ENCODE data around the gene LDB2. TPM values are rescaled to one million over a fixed set of nuclear protein-coding genes. Genes with fewer than 3 reads are reported as not detected.
A peak's percentile ranks its signal among the peaks of the same experiment; 100 is the strongest.

The LDB2 gene
- total and polyA plus RNA-seq, 4 donors, result 41.7 to 88.2 (median 61.9) TPM

DNA sequence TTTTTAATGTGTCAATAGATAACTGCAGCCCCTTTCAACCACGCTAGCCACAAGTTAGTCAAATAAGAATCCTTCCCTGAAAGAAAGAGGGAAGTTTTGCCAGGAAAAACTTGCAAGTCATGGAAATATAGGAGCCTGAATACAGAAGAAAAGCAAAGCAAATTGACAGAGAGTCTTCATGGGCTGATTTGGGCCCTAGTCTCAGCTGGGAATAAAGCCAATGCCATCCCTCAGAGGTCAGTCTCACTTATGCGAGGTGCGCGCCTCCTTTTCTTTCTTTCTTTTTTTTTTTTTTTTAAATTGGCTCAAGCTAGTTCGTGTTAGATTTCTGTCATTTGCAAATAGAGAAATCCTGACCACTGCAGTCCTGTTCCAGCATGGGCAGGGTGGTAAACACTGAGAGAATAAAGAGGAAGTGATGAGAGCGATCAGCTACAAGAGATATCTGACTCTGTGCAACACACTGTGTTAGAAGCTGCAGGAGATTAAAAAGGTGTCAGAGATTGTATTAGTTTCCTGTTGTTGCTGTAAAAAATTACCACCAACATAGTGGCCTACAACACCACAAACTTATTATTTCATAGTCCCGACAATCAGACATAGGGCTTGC is 299.7 kb downstream of the LDB2 start:
- peak overlapping the region; percentile 53 for H3K27ac ChIP-seq (ENCODE audit: low read depth, low read length)
- no peaks in the 10 kb centered on the region for H3K9me3 ChIP-seq (ENCODE audit: control insufficient read depth, insufficient read depth, low read length)
- no peaks in the 10 kb centered on the region for H3K36me3 ChIP-seq (ENCODE audit: control insufficient read depth, insufficient read depth, low read length)
- peaks cover 3% of the 10 kb centered on the region for H3K4me1 ChIP-seq (ENCODE audit: control insufficient read depth, insufficient read depth, low read length)
- 49% methylated on average over 2 of the region's 7 CpGs for WGBS (ENCODE audit: insufficient coverage)
- DNase-seq (ENCODE audit: low read depth in 4 of 6, low spot score in 6 of 6), result no peak
- no peaks in the 10 kb centered on the region for H3K27me3 ChIP-seq (ENCODE audit: control insufficient read depth, insufficient read depth, low read length)
- no peak overlapping the region for H3K4me3 ChIP-seq (ENCODE audit: low read depth, low read length)

DNA sequence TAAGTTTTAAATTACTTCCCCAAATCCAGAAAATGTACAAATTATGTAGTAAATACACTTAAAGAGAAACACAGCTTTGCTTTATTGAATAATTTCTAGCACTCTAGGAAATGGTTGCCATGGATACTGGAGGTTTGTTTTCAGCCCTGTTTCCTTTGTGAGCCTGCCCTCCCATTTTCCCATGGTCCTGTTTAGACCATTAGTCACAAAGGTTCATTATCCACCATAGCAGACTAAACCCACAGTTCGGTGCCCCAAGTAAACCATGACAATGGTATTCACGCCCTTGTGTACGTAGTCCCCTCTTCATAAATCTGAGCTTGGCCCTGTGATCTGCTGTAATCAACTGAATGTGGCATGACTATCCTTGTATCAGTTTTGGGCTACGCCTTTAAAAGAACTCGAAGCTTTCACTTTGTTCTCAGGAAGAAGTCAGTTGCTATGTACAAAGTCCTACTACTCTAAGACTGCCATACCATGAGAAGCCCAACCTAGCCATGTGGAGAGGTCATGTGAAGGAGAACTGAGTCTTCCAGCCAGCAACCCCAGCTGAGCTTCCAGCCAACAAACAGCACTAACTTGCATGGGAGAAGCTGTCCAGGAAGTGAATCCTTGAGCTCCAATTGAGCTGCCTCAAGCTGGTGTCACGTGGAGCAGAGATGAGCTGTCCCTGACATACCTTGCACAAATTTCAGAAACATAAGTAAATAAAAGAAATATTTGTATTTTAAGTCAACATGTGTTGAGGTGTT is 300.4 kb downstream of the LDB2 start:
- Histone ChIP-seq H3K27me3 (ENCODE audit: control insufficient read depth, insufficient read depth, low read length) (no peaks in the 10 kb centered on the region), H3K27ac (ENCODE audit: low read depth, low read length) (peak overlapping the region; percentile 53), H3K36me3 (ENCODE audit: control insufficient read depth, insufficient read depth, low read length) (no peaks in the 10 kb centered on the region), H3K4me3 (ENCODE audit: low read depth, low read length) (no peak overlapping the region), H3K4me1 (ENCODE audit: control insufficient read depth, insufficient read depth, low read length) (peaks cover 3% of the 10 kb centered on the region), H3K9me3 (ENCODE audit: control insufficient read depth, insufficient read depth, low read length) (no peaks in the 10 kb centered on the region)
- peak in 4 of 6 donors; percentile 22 to 86 (median 58) for DNase-seq (ENCODE audit: low read depth in 4 of 6, low spot score in 6 of 6)
- WGBS (ENCODE audit: insufficient coverage), result 10% methylated on average over 3 of the region's 6 CpGs

DNA sequence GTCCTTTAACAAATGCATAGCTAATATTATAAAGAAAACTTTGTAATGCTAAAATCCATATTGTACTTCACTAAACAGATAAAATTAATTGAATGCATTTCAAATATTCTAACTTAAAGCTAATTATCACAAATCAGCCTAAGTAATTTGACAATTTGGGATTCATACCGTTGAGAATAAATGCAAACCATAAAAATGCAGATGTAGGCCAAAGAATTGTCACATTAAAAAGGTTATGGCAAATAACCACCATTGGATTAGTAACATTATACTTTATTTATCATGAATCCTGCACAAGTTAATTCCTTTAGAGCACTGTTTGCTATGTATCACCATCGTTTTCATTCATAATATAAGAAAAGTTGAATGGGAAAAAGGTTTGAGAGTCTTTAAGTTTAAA is 301.0 kb downstream of the LDB2 start:
- H3K27ac ChIP-seq (ENCODE audit: low read depth, low read length), result no peak overlapping the region
- DNase-seq (ENCODE audit: low read depth in 4 of 6, low spot score in 6 of 6), result no peak
- no peak overlapping the region for H3K4me3 ChIP-seq (ENCODE audit: low read depth, low read length)
- no peaks in the 10 kb centered on the region for H3K27me3 ChIP-seq (ENCODE audit: control insufficient read depth, insufficient read depth, low read length)
- H3K36me3 ChIP-seq (ENCODE audit: control insufficient read depth, insufficient read depth, low read length), result no peaks in the 10 kb centered on the region
- WGBS (ENCODE audit: insufficient coverage), result no CpG with 5 or more reads among the region's 2 CpGs
- peaks cover 3% of the 10 kb centered on the region for H3K4me1 ChIP-seq (ENCODE audit: control insufficient read depth, insufficient read depth, low read length)
- no peaks in the 10 kb centered on the region for H3K9me3 ChIP-seq (ENCODE audit: control insufficient read depth, insufficient read depth, low read length)

DNA sequence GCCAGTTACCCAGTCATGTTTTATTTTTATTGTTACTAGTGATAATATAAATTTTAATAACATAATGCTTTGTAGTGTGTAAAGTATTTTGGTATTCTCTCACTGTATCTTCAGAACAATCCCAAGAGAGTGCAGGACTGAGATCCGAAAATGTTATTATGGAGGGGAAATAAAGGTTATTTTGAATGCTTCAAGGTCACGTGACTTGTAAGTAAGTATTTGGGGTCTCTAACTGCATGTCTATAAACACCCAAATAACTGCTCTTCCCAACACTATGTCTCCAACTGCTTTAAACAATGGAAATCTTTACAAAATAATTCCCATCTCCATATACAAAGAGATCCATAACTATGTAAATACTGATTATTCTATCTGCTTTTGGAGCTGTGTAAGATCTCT is 302.2 kb downstream of the LDB2 start:
- Histone ChIP-seq H3K27me3 (ENCODE audit: control insufficient read depth, insufficient read depth, low read length) (no peaks in the 10 kb centered on the region), H3K36me3 (ENCODE audit: control insufficient read depth, insufficient read depth, low read length) (no peaks in the 10 kb centered on the region), H3K4me1 (ENCODE audit: control insufficient read depth, insufficient read depth, low read length) (peaks cover 6% of the 10 kb centered on the region), H3K27ac (ENCODE audit: low read depth, low read length) (no peak overlapping the region), H3K4me3 (ENCODE audit: low read depth, low read length) (no peak overlapping the region), H3K9me3 (ENCODE audit: control insufficient read depth, insufficient read depth, low read length) (no peaks in the 10 kb centered on the region)
- WGBS (ENCODE audit: insufficient coverage), result no CpG with 5 or more reads among the region's 2 CpGs
- no peak for DNase-seq (ENCODE audit: low read depth in 4 of 6, low spot score in 6 of 6)

DNA sequence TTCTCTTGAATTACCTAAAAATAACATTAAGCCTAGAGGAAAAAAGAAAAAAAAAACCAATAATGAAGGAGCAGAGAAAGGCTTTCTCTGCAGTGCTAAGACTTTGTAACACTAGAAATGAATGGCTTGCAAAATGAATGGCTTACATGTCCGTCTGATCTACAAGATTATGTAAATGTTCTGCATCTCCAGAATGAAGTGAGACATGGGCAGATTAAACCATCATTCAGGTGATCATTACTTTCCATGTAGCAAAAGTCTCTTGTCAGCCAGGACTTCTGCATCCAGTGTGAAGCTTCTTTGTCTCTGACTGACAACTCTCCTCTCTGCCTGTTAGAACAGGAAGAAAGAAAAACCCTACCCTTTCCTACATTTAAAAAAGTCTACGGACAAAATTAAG is 304.3 kb downstream of the LDB2 start:
- H3K27ac ChIP-seq (ENCODE audit: low read depth, low read length), result no peak overlapping the region
- H3K9me3 ChIP-seq (ENCODE audit: control insufficient read depth, insufficient read depth, low read length), result no peaks in the 10 kb centered on the region
- H3K4me3 ChIP-seq (ENCODE audit: low read depth, low read length), result no peak overlapping the region
- DNase-seq (ENCODE audit: low read depth in 4 of 6, low spot score in 6 of 6), result peak in 1 of 6 donors; percentile 38
- no peaks in the 10 kb centered on the region for H3K36me3 ChIP-seq (ENCODE audit: control insufficient read depth, insufficient read depth, low read length)
- WGBS (ENCODE audit: insufficient coverage), result 50% methylated on average over 1 of the region's 2 CpGs
- H3K27me3 ChIP-seq (ENCODE audit: control insufficient read depth, insufficient read depth, low read length), result no peaks in the 10 kb centered on the region
- peaks cover 7% of the 10 kb centered on the region for H3K4me1 ChIP-seq (ENCODE audit: control insufficient read depth, insufficient read depth, low read length)

DNA sequence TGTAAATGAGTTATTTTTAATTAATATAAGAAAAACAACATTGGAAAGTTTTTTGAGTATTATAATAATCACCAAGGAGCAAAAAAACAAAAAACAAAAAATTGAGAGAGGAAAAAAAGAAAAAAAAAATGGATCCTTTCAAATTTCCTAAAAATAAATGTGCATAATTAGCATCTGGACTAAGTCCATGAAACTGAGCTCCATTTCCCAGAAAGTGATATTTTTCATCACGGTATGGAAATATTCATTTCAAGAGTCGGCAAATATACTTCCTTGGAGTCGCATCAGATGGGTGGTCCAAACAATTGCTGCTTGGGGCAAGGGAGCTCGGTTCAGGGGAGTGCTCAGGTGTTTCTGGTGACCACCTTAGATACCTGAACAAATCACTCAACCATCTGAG is 305.1 kb downstream of the LDB2 start:
- Histone ChIP-seq H3K4me3 (ENCODE audit: low read depth, low read length) (no peak overlapping the region), H3K9me3 (ENCODE audit: control insufficient read depth, insufficient read depth, low read length) (no peaks in the 10 kb centered on the region), H3K4me1 (ENCODE audit: control insufficient read depth, insufficient read depth, low read length) (peaks cover 7% of the 10 kb centered on the region), H3K27ac (ENCODE audit: low read depth, low read length) (no peak overlapping the region), H3K27me3 (ENCODE audit: control insufficient read depth, insufficient read depth, low read length) (no peaks in the 10 kb centered on the region), H3K36me3 (ENCODE audit: control insufficient read depth, insufficient read depth, low read length) (no peaks in the 10 kb centered on the region)
- peak in 1 of 6 donors; percentile 69 for DNase-seq (ENCODE audit: low read depth in 4 of 6, low spot score in 6 of 6)
- WGBS (ENCODE audit: insufficient coverage), result 92% methylated on average over 2 of the region's 4 CpGs

DNA sequence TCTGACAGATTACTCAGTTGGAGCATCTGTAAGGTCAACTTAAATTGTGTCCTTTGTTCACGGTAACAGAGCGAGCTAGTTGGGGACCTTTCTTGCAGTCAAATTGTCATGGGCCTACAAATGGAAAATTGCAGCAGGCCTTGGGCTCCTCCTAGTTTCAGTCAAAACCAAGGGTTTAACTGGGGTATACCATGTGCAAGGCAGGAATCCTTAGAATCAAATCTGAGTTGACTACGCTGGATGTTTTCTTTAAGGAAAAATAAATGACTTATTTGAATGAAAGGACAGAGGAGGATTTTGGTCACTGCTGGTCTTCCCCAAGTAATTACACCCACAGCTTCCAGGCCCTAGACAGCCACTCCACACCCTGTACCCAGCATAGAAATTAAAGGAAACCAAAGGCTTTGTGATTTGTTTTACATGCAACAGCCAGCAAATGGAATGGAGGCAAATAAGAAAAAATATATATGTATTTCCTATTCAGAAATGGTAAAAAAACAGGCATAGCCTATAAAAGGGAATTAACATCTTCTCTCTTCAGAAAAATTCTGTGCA is 307.1 kb downstream of the LDB2 start:
- H3K4me3 ChIP-seq (ENCODE audit: low read depth, low read length), result no peak overlapping the region
- no peak for DNase-seq (ENCODE audit: low read depth in 4 of 6, low spot score in 6 of 6)
- no peaks in the 10 kb centered on the region for H3K9me3 ChIP-seq (ENCODE audit: control insufficient read depth, insufficient read depth, low read length)
- H3K36me3 ChIP-seq (ENCODE audit: control insufficient read depth, insufficient read depth, low read length), result no peaks in the 10 kb centered on the region
- H3K4me1 ChIP-seq (ENCODE audit: control insufficient read depth, insufficient read depth, low read length), result peaks cover 4% of the 10 kb centered on the region
- 33% methylated on average over 2 of the region's 3 CpGs for WGBS (ENCODE audit: insufficient coverage)
- no peaks in the 10 kb centered on the region for H3K27me3 ChIP-seq (ENCODE audit: control insufficient read depth, insufficient read depth, low read length)
- peak overlapping the region; percentile 19 for H3K27ac ChIP-seq (ENCODE audit: low read depth, low read length)

DNA sequence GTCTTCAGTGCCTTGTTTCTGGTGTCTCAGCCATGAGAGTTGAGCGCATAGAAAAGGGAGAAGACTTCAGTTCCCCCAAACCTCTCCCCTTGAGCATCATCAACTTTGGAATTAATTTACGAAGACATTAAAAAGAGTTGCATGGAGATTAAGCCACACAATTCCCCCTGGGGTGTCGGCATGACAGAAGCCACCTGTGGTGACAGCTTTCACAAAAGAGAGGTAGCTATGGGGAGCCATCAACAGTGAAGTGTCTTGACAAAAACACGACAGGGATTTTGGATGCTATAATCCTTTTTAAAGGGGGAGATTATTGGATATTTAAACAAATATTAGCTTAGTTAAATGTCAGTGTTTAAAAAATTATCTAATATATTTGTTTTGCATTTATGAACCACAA is 307.6 kb downstream of the LDB2 start:
- no peak for DNase-seq (ENCODE audit: low read depth in 4 of 6, low spot score in 6 of 6)
- H3K27ac ChIP-seq (ENCODE audit: low read depth, low read length), result no peak overlapping the region
- H3K27me3 ChIP-seq (ENCODE audit: control insufficient read depth, insufficient read depth, low read length), result no peaks in the 10 kb centered on the region
- WGBS (ENCODE audit: insufficient coverage), result 100% methylated on average over 1 of the region's 4 CpGs
- H3K4me3 ChIP-seq (ENCODE audit: low read depth, low read length), result no peak overlapping the region
- H3K9me3 ChIP-seq (ENCODE audit: control insufficient read depth, insufficient read depth, low read length), result no peaks in the 10 kb centered on the region
- peaks cover 6% of the 10 kb centered on the region for H3K4me1 ChIP-seq (ENCODE audit: control insufficient read depth, insufficient read depth, low read length)
- no peaks in the 10 kb centered on the region for H3K36me3 ChIP-seq (ENCODE audit: control insufficient read depth, insufficient read depth, low read length)

DNA sequence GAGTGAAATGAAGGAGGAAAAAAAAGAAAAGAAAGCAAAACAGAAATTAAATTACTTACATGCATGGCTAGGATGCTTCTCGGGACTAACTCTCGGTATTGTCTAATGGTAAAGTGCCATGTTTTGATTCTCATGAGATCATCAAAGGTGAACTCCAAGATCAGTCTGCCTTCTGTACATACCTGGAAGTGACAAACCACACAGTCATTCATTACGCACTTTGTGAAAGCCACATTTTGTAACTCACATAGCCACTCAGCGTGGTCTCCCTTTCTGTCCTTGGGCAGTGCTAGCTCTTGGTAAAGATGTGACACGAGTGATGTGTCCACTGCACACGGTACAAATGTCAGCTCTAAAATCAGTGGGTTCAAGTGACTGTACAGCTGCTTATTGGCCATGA is 309.8 kb downstream of the LDB2 start:
- H3K36me3 ChIP-seq (ENCODE audit: control insufficient read depth, insufficient read depth, low read length), result no peaks in the 10 kb centered on the region
- no peaks in the 10 kb centered on the region for H3K27me3 ChIP-seq (ENCODE audit: control insufficient read depth, insufficient read depth, low read length)
- peaks cover 6% of the 10 kb centered on the region for H3K4me1 ChIP-seq (ENCODE audit: control insufficient read depth, insufficient read depth, low read length)
- 87% methylated on average over 4 of the region's 6 CpGs for WGBS (ENCODE audit: insufficient coverage)
- DNase-seq (ENCODE audit: low read depth in 4 of 6, low spot score in 6 of 6), result no peak
- H3K27ac ChIP-seq (ENCODE audit: low read depth, low read length), result no peak overlapping the region
- H3K9me3 ChIP-seq (ENCODE audit: control insufficient read depth, insufficient read depth, low read length), result no peaks in the 10 kb centered on the region
- H3K4me3 ChIP-seq (ENCODE audit: low read depth, low read length), result no peak overlapping the region

DNA sequence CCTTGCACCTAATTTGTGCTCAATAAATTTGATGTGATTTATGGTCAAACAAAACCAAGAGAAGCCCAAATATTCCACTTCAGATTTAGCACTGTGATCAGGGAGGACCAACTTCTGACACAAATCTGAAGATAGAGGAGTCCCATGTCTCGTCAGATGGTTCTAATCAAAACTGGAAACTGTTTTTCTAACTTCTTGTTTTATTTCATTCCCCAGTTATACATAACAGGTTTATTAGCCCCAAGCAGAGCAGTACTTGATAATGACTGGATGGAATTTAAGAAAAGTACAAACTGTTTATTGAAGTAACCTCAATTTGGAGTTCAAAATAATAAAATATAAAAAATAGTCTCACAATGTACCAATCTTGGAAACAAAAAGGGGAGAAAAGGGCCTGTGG is 310.3 kb downstream of the LDB2 start:
- Histone ChIP-seq H3K27ac (ENCODE audit: low read depth, low read length) (no peak overlapping the region), H3K4me3 (ENCODE audit: low read depth, low read length) (no peak overlapping the region), H3K36me3 (ENCODE audit: control insufficient read depth, insufficient read depth, low read length) (no peaks in the 10 kb centered on the region), H3K27me3 (ENCODE audit: control insufficient read depth, insufficient read depth, low read length) (no peaks in the 10 kb centered on the region), H3K4me1 (ENCODE audit: control insufficient read depth, insufficient read depth, low read length) (peaks cover 6% of the 10 kb centered on the region), H3K9me3 (ENCODE audit: control insufficient read depth, insufficient read depth, low read length) (no peaks in the 10 kb centered on the region)
- no peak for DNase-seq (ENCODE audit: low read depth in 4 of 6, low spot score in 6 of 6)
- WGBS (ENCODE audit: insufficient coverage), result no CpG with 5 or more reads among the region's 1 CpG
